ENCODE measurements around the gene APP. TPM values are rescaled to one million over a fixed set of nuclear protein-coding genes. Genes with fewer than 3 reads are reported as not detected.

The APP gene
- total and polyA plus RNA-seq, 2 of the 13 experiments (the other 11 are each of a cell fraction or from before 2014, with no cell fraction given) = 70.6 to 262 TPM

- FAIRE-seq (no peak), DNase-seq (ENCODE audit: low spot score) (no peak), ATAC-seq (no peak)
- H3K4me2 ChIP-seq (ENCODE audit: low read depth, low read length) = no peak overlapping the region
- BruUV-seq (replicated peaks) = no TSS peak
- H2AFZ ChIP-seq (ENCODE audit: low read length) = no peak overlapping the region
- H3K4me1 ChIP-seq (ENCODE audit: insufficient read depth, low read length) = no peaks in the 10 kb centered on the region
- WGBS (ENCODE audit: low lambda C conversion rate) = 54% methylated on average over 3 of the region's 3 CpGs
- no peaks in the 10 kb centered on the region for H3K79me2 ChIP-seq (ENCODE audit: insufficient read depth, low read length)
- H3K4me3 ChIP-seq (replicated peaks in 1 of 3; ENCODE audit: insufficient read depth in 1 of 3, low read depth in 2 of 3, low read length in 3 of 3) = no peak overlapping the region
- no peaks in the 10 kb centered on the region for H3K9me3 ChIP-seq (ENCODE audit: low read length)
- H3K9ac ChIP-seq (ENCODE audit: insufficient read depth, low read depth, low read length) = no peak overlapping the region
- no peak overlapping the region for H3K27ac ChIP-seq (ENCODE audit: extremely low read length, insufficient read depth, low read length)
- H3K27me3 ChIP-seq (ENCODE audit: control insufficient read depth in 1 of 2, insufficient read depth in 2 of 2, low read length in 2 of 2) = no peaks in the 10 kb centered on the region
- H3K36me3 ChIP-seq (replicated peaks in 1 of 2; ENCODE audit: control insufficient read depth in 1 of 2, insufficient read depth in 2 of 2, low read length in 2 of 2) = peaks cover 3 to 17% of the 10 kb centered on the region in 2 experiments; a peak in 2 of 5 replicates
- POLR2A ChIA-PET = no interaction called here
- intact Hi-C loops (cut with micrococcal nuclease; ENCODE audit: unreplicated experiment) = no loop called here
- CTCF ChIA-PET (ENCODE audit: low intra/inter-chr PET ratio, low total read pairs) = no interaction called here
- no peaks in the 10 kb centered on the region for H4K20me1 ChIP-seq (ENCODE audit: insufficient read depth, low read length)
- in situ Hi-C loops (cut with HindIII; ENCODE audit: extremely low pct_ligation_motif_present, low pct_unique_long_range_greater_than_20kb) = no loop called here
- no peak for TF ChIP-seq PAWR (CRISPR knock-in tag; IDR thresholded peaks at IDR 0.05; ENCODE audit: borderline replicate concordance)
- no peak for TF ChIP-seq CAMTA2 (CRISPR knock-in tag; IDR thresholded peaks at IDR 0.05; ENCODE audit: borderline replicate concordance)
- no peak for TF ChIP-seq MIER3 (CRISPR knock-in tag; IDR thresholded peaks at IDR 0.05; ENCODE audit: borderline replicate concordance)
- no peak for TF ChIP-seq KLF9 (CRISPR knock-in tag; IDR thresholded peaks at IDR 0.05; ENCODE audit: low read depth)
- TF ChIP-seq, protein P1, sequence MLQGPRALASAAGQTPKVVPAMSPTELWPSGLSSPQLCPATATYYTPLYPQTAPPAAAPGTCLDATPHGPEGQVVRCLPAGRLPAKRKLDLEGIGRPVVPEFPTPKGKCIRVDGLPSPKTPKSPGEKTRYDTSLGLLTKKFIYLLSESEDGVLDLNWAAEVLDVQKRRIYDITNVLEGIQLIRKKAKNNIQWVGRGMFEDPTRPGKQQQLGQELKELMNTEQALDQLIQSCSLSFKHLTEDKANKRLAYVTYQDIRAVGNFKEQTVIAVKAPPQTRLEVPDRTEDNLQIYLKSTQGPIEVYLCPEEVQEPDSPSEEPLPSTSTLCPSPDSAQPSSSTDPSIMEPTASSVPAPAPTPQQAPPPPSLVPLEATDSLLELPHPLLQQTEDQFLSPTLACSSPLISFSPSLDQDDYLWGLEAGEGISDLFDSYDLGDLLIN (CRISPR knock-in tag; IDR thresholded peaks at IDR 0.05; ENCODE audit: borderline replicate concordance) = no peak
- TF ChIP-seq, protein P2, sequence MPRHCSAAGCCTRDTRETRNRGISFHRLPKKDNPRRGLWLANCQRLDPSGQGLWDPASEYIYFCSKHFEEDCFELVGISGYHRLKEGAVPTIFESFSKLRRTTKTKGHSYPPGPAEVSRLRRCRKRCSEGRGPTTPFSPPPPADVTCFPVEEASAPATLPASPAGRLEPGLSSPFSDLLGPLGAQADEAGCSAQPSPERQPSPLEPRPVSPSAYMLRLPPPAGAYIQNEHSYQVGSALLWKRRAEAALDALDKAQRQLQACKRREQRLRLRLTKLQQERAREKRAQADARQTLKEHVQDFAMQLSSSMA (CRISPR knock-in tag; IDR thresholded peaks at IDR 0.05) = no peak
- no peak for TF ChIP-seq MAFF (IDR thresholded peaks at IDR 0.05; ENCODE audit: low read depth, low read length)
- TF ChIP-seq ZBTB49 (CRISPR knock-in tag; IDR thresholded peaks at IDR 0.05; ENCODE audit: borderline replicate concordance) = no peak
Observed at GRCh38 chr21:25907573-25908275, 262.8 kb downstream of the APP start.

All from HepG2 (cell line).